HepG2 (cell line): ENCODE data around the gene TEX261. TPM values are rescaled to one million over a fixed set of nuclear protein-coding genes. Genes with fewer than 3 reads are reported as not detected.
"Not testable (repeated sequence)": the region's sequence is repeated elsewhere in the genome, so short reads cannot be mapped to it uniquely, and the experiment has no call there.

Source experiments
- ATAC-seq: fragments of 200-7000 bp; cut with Tn5 transposase; 3 replicates; pipeline ENCODE4 v1.9.1; 2020; ENCODE audit warnings: mild to moderate bottlenecking, moderate library complexity
- BruUV-seq: library from RNA; stranded (reverse); fragments of 400-500 nt; replicated peaks from 2 replicates; lab custom pipeline; 2021; lab: Mats Ljungman, UMichigan
- CTCF ChIA-PET: fragments of 300-600 bp; formaldehyde crosslinking; extraction: SDS; loops from one replicate; lab custom pipeline; 2021; ENCODE audit warnings: low total read pairs, inconsistent platforms, low intra/inter-chr PET ratio; lab: Yijun Ruan, JAX
- POLR2A ChIA-PET: fragments of 350-600 bp; sonication (Branson Sonifier 250); formaldehyde crosslinking; loops from one replicate; lab custom pipeline; 2020; ENCODE audit warnings: antibody characterized with exemption, inconsistent platforms; lab: Yijun Ruan, JAX
- DNase-seq: peaks from one replicate; pipeline ENCODE4 v3.0.0-alpha.2; 2015; ENCODE audit warnings: low spot score
- FAIRE-seq: peaks from 3 replicates; lab custom pipeline; 2011; peaks lifted over from hg19 to GRCh38; lab: Jason Lieb, UNC
- H2AFZ ChIP-seq: one replicate; pipeline ENCODE4 v1.6.1; 2011; ENCODE audit warnings: low read length, inconsistent platforms
- H3K27ac ChIP-seq: fragments of 300-600 bp; 3 replicates; pipeline ENCODE4 v1.8.0; 2011; ENCODE audit warnings: mixed run types, mild to moderate bottlenecking, mixed read lengths, low read length, inconsistent platforms; ENCODE audit not compliant: insufficient read depth; ENCODE audit errors: extremely low read length
- H3K27me3 ChIP-seq, 2 experiments: fragments of 200-600 bp in 1 of 2; 2 replicates in 1 of 2; 3 replicates in 1 of 2; pipeline versions ENCODE4 v1.6.0 to v1.8.0; 2011; ENCODE audit warnings: low read length in 2 of 2, mild to moderate bottlenecking in 2 of 2, moderate library complexity in 2 of 2, inconsistent platforms in 1 of 2; ENCODE audit not compliant: insufficient read depth in 2 of 2, control insufficient read depth in 1 of 2
- H3K36me3 ChIP-seq, 2 experiments: fragments of 200-600 bp in 1 of 2; replicated peaks in 1 of 2; 2 replicates in 1 of 2; 3 replicates in 1 of 2; pipeline versions ENCODE4 v1.5.1 to v1.8.0; 2011; ENCODE audit warnings: low read length in 2 of 2, inconsistent platforms in 1 of 2; ENCODE audit not compliant: insufficient read depth in 2 of 2, control insufficient read depth in 1 of 2
- H3K4me1 ChIP-seq: 2 replicates; pipeline ENCODE4 v1.5.1; 2012; ENCODE audit warnings: low read length, inconsistent platforms; ENCODE audit not compliant: insufficient read depth
- H3K4me2 ChIP-seq: 2 replicates; pipeline ENCODE4 v1.6.0; 2011; ENCODE audit warnings: low read depth, low read length, inconsistent platforms
- H3K4me3 ChIP-seq, 3 experiments: fragments of 200-600 bp in 1 of 3; sonication (generic), shearing (Covaris generic) in 1 of 3; replicated peaks in 1 of 3; 2 replicates each; pipeline ENCODE4 v1.5.1; 2011 to 2016; ENCODE audit warnings: low read length in 3 of 3, inconsistent platforms in 2 of 3, low read depth in 2 of 3, mild to moderate bottlenecking in 2 of 3, control low read depth in 1 of 3, mixed read lengths in 1 of 3; ENCODE audit not compliant: insufficient read depth in 1 of 3
- H3K79me2 ChIP-seq: one replicate; pipeline ENCODE4 v1.6.1; 2011; ENCODE audit warnings: low read length, inconsistent platforms; ENCODE audit not compliant: insufficient read depth
- H3K9ac ChIP-seq: 2 replicates; pipeline ENCODE4 v1.6.0; 2011; ENCODE audit warnings: mild to moderate bottlenecking, low read depth, low read length, inconsistent platforms; ENCODE audit not compliant: insufficient read depth
- H3K9me3 ChIP-seq: 2 replicates; pipeline ENCODE4 v1.5.1; 2012; ENCODE audit warnings: mild to moderate bottlenecking, low read length
- H4K20me1 ChIP-seq: 2 replicates; pipeline ENCODE4 v1.6.0; 2011; ENCODE audit warnings: inconsistent platforms, mild to moderate bottlenecking, low read length, moderate library complexity; ENCODE audit not compliant: insufficient read depth
- HNF4A ChIP-seq: sonication (generic); formaldehyde crosslinking; IDR thresholded peaks from 2 replicates; pipeline ENCODE4 v1.4.0; 2020; ENCODE audit warnings: missing genetic modification reagents
- MTF2 ChIP-seq: sonication (generic); formaldehyde crosslinking; IDR thresholded peaks from 2 replicates; pipeline ENCODE4 v1.5.0; 2020; ENCODE audit warnings: missing genetic modification reagents, borderline replicate concordance
- ZMYM4 ChIP-seq: sonication (generic); formaldehyde crosslinking; IDR thresholded peaks from 2 replicates; pipeline ENCODE4 v1.8.1; 2023; ENCODE audit warnings: mild to moderate bottlenecking, missing genetic modification reagents
- WGBS: methylation state at CpG from one replicate; pipeline ENCODE4 v1.1.6; 2017; ENCODE audit warnings: low lambda C conversion rate; 5-methylcytosine and 5-hydroxymethylcytosine counted together
- in situ Hi-C: cut with HindIII; loops from 2 replicates; pipeline ENCODE4 v1.10.0; 2017; ENCODE audit warnings: low pct_unique_long_range_greater_than_20kb; ENCODE audit not compliant: extremely low pct_ligation_motif_present
- intact Hi-C: fragments of 100-400 bp; cut with micrococcal nuclease; formaldehyde crosslinking; loops from one replicate; pipeline ENCODE4 v1.10.0; 2022; ENCODE audit not compliant: unreplicated experiment
- polyA plus RNA-seq, 8 experiments: library from polyadenylated mRNA; depleted of rRNA in 3 of 8; stranded (reverse) in 7 of 8; unstranded in 1 of 8; fragments of >200 nt; fragmentation: Illumina TruSeq in 4 of 8; extraction: Trizol in 4 of 8; gene quantifications; 2 replicates each; pipeline versions ENCODE4 v1.2.1 to v1.2.3, GENCODE V29; 2011 to 2016; ENCODE audit warnings: low read depth in 4 of 8, missing spikeins in 1 of 8, mixed read lengths in 1 of 8; ENCODE audit not compliant: insufficient read depth in 1 of 8
- total RNA-seq, 5 experiments: library from RNA; depleted of rRNA; stranded (reverse); fragments of >200 nt; fragmentation: Illumina TruSeq; extraction: Trizol; gene quantifications; 2 replicates each; pipeline ENCODE4 v1.2.3, GENCODE V29; 2016; ENCODE audit warnings: low read depth in 1 of 5
- TF ChIP-seq, protein P1 (sequence below): sonication (generic); formaldehyde crosslinking; IDR thresholded peaks from 2 replicates; pipeline ENCODE4 v1.5.1; 2020; ENCODE audit warnings: mild to moderate bottlenecking, missing genetic modification reagents, moderate library complexity
- TF ChIP-seq, protein P2 (sequence below): IDR thresholded peaks from 2 replicates; pipeline ENCODE4 v1.4.0; 2020; ENCODE audit warnings: mild to moderate bottlenecking, missing genetic modification reagents

The TEX261 gene
- total and polyA plus RNA-seq, 2 of the 13 experiments (the other 11 are each of a cell fraction or from before 2014, with no cell fraction given): 43.8 to 78.7 TPM

- H2AFZ ChIP-seq, FAIRE-seq, CTCF ChIA-PET: not testable (repeated sequence)
Observed at GRCh38 chr2:71011786-71012185, 17.1 kb upstream of the TEX261 start.

More at GRCh38 chr2:71011786-71012185, 17.1 kb upstream of the TEX261 start:
- Histone ChIP-seq H3K4me2 (peak overlapping the region; percentile 59), H3K4me3 (peak overlapping the region in 1 of 3 experiments; percentile 35; a peak in 1 of 6 replicates), H3K4me1 (peaks cover 28% of the 10 kb centered on the region)
- BruUV-seq, intact Hi-C loops, H3K9ac ChIP-seq, in situ Hi-C loops, DNase-seq, H3K9me3 ChIP-seq, ATAC-seq, H4K20me1 ChIP-seq, H3K79me2 ChIP-seq, POLR2A ChIA-PET, H3K27ac ChIP-seq, H3K36me3 ChIP-seq, H3K27me3 ChIP-seq: not testable (repeated sequence)
- TF ChIP-seq HNF4A (CRISPR knock-in tag): peak; percentile 24; the same call in 1 of the 2 replicates
- TF ChIP-seq, protein P1, sequence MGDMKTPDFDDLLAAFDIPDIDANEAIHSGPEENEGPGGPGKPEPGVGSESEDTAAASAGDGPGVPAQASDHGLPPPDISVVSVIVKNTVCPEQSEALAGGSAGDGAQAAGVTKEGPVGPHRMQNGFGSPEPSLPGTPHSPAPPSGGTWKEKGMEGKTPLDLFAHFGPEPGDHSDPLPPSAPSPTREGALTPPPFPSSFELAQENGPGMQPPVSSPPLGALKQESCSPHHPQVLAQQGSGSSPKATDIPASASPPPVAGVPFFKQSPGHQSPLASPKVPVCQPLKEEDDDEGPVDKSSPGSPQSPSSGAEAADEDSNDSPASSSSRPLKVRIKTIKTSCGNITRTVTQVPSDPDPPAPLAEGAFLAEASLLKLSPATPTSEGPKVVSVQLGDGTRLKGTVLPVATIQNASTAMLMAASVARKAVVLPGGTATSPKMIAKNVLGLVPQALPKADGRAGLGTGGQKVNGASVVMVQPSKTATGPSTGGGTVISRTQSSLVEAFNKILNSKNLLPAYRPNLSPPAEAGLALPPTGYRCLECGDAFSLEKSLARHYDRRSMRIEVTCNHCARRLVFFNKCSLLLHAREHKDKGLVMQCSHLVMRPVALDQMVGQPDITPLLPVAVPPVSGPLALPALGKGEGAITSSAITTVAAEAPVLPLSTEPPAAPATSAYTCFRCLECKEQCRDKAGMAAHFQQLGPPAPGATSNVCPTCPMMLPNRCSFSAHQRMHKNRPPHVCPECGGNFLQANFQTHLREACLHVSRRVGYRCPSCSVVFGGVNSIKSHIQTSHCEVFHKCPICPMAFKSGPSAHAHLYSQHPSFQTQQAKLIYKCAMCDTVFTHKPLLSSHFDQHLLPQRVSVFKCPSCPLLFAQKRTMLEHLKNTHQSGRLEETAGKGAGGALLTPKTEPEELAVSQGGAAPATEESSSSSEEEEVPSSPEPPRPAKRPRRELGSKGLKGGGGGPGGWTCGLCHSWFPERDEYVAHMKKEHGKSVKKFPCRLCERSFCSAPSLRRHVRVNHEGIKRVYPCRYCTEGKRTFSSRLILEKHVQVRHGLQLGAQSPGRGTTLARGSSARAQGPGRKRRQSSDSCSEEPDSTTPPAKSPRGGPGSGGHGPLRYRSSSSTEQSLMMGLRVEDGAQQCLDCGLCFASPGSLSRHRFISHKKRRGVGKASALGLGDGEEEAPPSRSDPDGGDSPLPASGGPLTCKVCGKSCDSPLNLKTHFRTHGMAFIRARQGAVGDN (CRISPR knock-in tag): peak; percentile 18; the same call in 1 of the 2 replicates
- 0 out of 2 replicates have a peak, but pooled peaks have one; percentile 20 for TF ChIP-seq ZMYM4 (CRISPR knock-in tag)
- TF ChIP-seq MTF2: 0 out of 2 replicates have a peak, but pooled peaks have one; percentile 37
- TF ChIP-seq, protein P2, sequence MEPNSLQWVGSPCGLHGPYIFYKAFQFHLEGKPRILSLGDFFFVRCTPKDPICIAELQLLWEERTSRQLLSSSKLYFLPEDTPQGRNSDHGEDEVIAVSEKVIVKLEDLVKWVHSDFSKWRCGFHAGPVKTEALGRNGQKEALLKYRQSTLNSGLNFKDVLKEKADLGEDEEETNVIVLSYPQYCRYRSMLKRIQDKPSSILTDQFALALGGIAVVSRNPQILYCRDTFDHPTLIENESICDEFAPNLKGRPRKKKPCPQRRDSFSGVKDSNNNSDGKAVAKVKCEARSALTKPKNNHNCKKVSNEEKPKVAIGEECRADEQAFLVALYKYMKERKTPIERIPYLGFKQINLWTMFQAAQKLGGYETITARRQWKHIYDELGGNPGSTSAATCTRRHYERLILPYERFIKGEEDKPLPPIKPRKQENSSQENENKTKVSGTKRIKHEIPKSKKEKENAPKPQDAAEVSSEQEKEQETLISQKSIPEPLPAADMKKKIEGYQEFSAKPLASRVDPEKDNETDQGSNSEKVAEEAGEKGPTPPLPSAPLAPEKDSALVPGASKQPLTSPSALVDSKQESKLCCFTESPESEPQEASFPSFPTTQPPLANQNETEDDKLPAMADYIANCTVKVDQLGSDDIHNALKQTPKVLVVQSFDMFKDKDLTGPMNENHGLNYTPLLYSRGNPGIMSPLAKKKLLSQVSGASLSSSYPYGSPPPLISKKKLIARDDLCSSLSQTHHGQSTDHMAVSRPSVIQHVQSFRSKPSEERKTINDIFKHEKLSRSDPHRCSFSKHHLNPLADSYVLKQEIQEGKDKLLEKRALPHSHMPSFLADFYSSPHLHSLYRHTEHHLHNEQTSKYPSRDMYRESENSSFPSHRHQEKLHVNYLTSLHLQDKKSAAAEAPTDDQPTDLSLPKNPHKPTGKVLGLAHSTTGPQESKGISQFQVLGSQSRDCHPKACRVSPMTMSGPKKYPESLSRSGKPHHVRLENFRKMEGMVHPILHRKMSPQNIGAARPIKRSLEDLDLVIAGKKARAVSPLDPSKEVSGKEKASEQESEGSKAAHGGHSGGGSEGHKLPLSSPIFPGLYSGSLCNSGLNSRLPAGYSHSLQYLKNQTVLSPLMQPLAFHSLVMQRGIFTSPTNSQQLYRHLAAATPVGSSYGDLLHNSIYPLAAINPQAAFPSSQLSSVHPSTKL (CRISPR knock-in tag): 0 out of 2 replicates have a peak, but pooled peaks have one; percentile 13
- WGBS: 0% methylated on average over 1 of the region's 6 CpGs
